Medulla oblongata (tissue), 1 donor: Measurements from ENCODE around the gene RHD.
"Not testable (repeated sequence)": the region's sequence is repeated elsewhere in the genome, so short reads cannot be mapped to it uniquely, and the experiment has no call there.

Experiments
- DNase-seq: peaks from one replicate; pipeline ENCODE4 v3.0.0-alpha.2; 2015; ENCODE audit errors: extremely low spot score

Gene RHD

GRCh38 chr1:25308168-25308567 lies 35.9 kb downstream of the RHD start:
- DNase-seq, result not testable (repeated sequence)

GRCh38 chr1:25309085-25309484 lies 36.8 kb downstream of the RHD start:
- not testable (repeated sequence) for DNase-seq

- not testable (repeated sequence) for DNase-seq
These were observed 37.2 kb downstream of the RHD start for GRCh38 chr1:25309486-25309885.

- not testable (repeated sequence) for DNase-seq
These were observed 40.6 kb downstream of the RHD start for GRCh38 chr1:25312806-25313470.

- DNase-seq, result not testable (repeated sequence)
These were observed 48.1 kb downstream of the RHD start for GRCh38 chr1:25320314-25320938.

GRCh38 chr1:25322127-25322526 lies 49.8 kb downstream of the RHD start:
- not testable (repeated sequence) for DNase-seq

- not testable (repeated sequence) for DNase-seq
These were observed 52.1 kb downstream of the RHD start for GRCh38 chr1:25324407-25324806.

GRCh38 chr1:25327864-25328790 lies 55.8 kb downstream of the RHD start:
- DNase-seq, result not testable (repeated sequence)

- DNase-seq, result not testable (repeated sequence)
These were observed 56.5 kb downstream of the RHD start for GRCh38 chr1:25328791-25329185.

- DNase-seq, result not testable (repeated sequence)
These were observed 57.0 kb downstream of the RHD start for GRCh38 chr1:25329336-25329735.

GRCh38 chr1:25329950-25330349 lies 57.6 kb downstream of the RHD start:
- DNase-seq, result not testable (repeated sequence)

- peak; percentile 7 for DNase-seq
These were observed 64.6 kb downstream of the RHD start for GRCh38 chr1:25336922-25337354.

- not testable (repeated sequence) for DNase-seq
These were observed 65.3 kb downstream of the RHD start for GRCh38 chr1:25337483-25338187.

- DNase-seq, result peak; percentile 90
These were observed 66.1 kb downstream of the RHD start, which contains the start of gene TMEM50A for GRCh38 chr1:25338188-25338981. Gene TMEM50A, plus strand, starts transcription at chr1:25338334. Its CDS starts 2,153 bp downstream, at chr1:25340487.

GRCh38 chr1:25338986-25339385 lies 66.7 kb downstream of the RHD start:
- DNase-seq, result peak; percentile 7

GRCh38 chr1:25341746-25342145 lies 69.4 kb downstream of the RHD start:
- no peak for DNase-seq

GRCh38 chr1:25342846-25343245 lies 70.5 kb downstream of the RHD start:
- DNase-seq, result no peak

GRCh38 chr1:25343872-25344271 lies 71.6 kb downstream of the RHD start:
- DNase-seq, result no peak

GRCh38 chr1:25347556-25347955 lies 75.2 kb downstream of the RHD start:
- DNase-seq, result no peak

- DNase-seq, result no peak
These were observed 77.3 kb downstream of the RHD start for GRCh38 chr1:25349606-25350005.
